Memory B cell (primary cell): ENCODE data around the gene ANKRD29.
A peak's percentile ranks its signal among the peaks of the same experiment; 100 is the strongest.
"Not testable (repeated sequence)": the region's sequence is repeated elsewhere in the genome, so short reads cannot be mapped to it uniquely, and the experiment has no call there.

ENCODE experiments used
- ATAC-seq: fragments of 150-1000 bp; cut with Tn5 transposase; 2 replicates; pipeline ENCODE4 v1.10.0; 2021; ENCODE audit warnings: low read depth, mild to moderate bottlenecking, moderate library complexity
- DNase-seq, 2 donors: peaks; one replicate each; pipeline ENCODE4 v3.0.0; 2022; ENCODE audit warnings: low spot score in 2 of 2
- H3K27ac Mint-ChIP-seq: one replicate; pipeline ENCODE4 v1.8.0; 2022; ENCODE audit warnings: mild to moderate bottlenecking, moderate library complexity, mixed read lengths
- H3K27me3 Mint-ChIP-seq: one replicate; pipeline ENCODE4 v1.8.0; 2022; ENCODE audit warnings: mixed read lengths
- H3K36me3 Mint-ChIP-seq: one replicate; pipeline ENCODE4 v1.8.0; 2022; ENCODE audit warnings: mild to moderate bottlenecking, mixed read lengths
- H3K4me1 Mint-ChIP-seq: one replicate; pipeline ENCODE4 v1.8.0; 2022; ENCODE audit warnings: mixed read lengths
- H3K4me3 Mint-ChIP-seq: one replicate; pipeline ENCODE4 v1.8.0; 2022; ENCODE audit warnings: mild to moderate bottlenecking, moderate library complexity, mixed read lengths
- H3K9me3 Mint-ChIP-seq: one replicate; pipeline ENCODE4 v1.8.0; 2022; ENCODE audit warnings: mixed read lengths

ANKRD29 gene

GRCh38 chr18:23627321-23627720 is 35.4 kb downstream of the ANKRD29 start:
- Mint-ChIP-seq H3K27me3 (no peaks in the 10 kb centered on the region), H3K36me3 (no peaks in the 10 kb centered on the region), H3K4me1 (no peaks in the 10 kb centered on the region), H3K27ac (no peak overlapping the region), H3K9me3 (no peaks in the 10 kb centered on the region), H3K4me3 (no peak overlapping the region)
- ATAC-seq (no peak), DNase-seq (no peak)

GRCh38 chr18:23626451-23627279 is 36.0 kb downstream of the ANKRD29 start:
- Mint-ChIP-seq H3K4me3 (no peak overlapping the region), H3K4me1 (peaks cover 4% of the 10 kb centered on the region), H3K36me3 (no peaks in the 10 kb centered on the region), H3K9me3 (no peaks in the 10 kb centered on the region), H3K27ac (no peak overlapping the region), H3K27me3 (peaks cover 4% of the 10 kb centered on the region)
- ATAC-seq (no peak), DNase-seq (no peak)

- Mint-ChIP-seq H3K27me3 (peaks cover 24% of the 10 kb centered on the region), H3K4me3 (no peak overlapping the region), H3K9me3 (no peaks in the 10 kb centered on the region), H3K4me1 (peaks cover 12% of the 10 kb centered on the region), H3K36me3 (no peaks in the 10 kb centered on the region), H3K27ac (no peak overlapping the region)
- DNase-seq, result no peak
- ATAC-seq, result no peak
These were observed 39.7 kb downstream of the ANKRD29 start for GRCh38 chr18:23623040-23623439.

GRCh38 chr18:23619388-23619881 is 43.3 kb downstream of the ANKRD29 start:
- peak; percentile 47 for ATAC-seq
- no peak for DNase-seq
- peak overlapping the region; percentile 71 for H3K4me3 Mint-ChIP-seq
- no peak overlapping the region for H3K27ac Mint-ChIP-seq
- H3K36me3 Mint-ChIP-seq, result no peaks in the 10 kb centered on the region
- peaks cover 14% of the 10 kb centered on the region for H3K4me1 Mint-ChIP-seq
- H3K9me3 Mint-ChIP-seq, result no peaks in the 10 kb centered on the region
- peaks cover 26% of the 10 kb centered on the region for H3K27me3 Mint-ChIP-seq

GRCh38 chr18:23618862-23619387 is 43.8 kb downstream of the ANKRD29 start:
- peaks cover 26% of the 10 kb centered on the region for H3K27me3 Mint-ChIP-seq
- peaks cover 14% of the 10 kb centered on the region for H3K4me1 Mint-ChIP-seq
- no peak overlapping the region for H3K27ac Mint-ChIP-seq
- peak overlapping the region; percentile 71 for H3K4me3 Mint-ChIP-seq
- H3K9me3 Mint-ChIP-seq, result no peaks in the 10 kb centered on the region
- DNase-seq (no peak), ATAC-seq (peak; percentile 7)
- no peaks in the 10 kb centered on the region for H3K36me3 Mint-ChIP-seq

- peaks cover 28% of the 10 kb centered on the region for H3K27me3 Mint-ChIP-seq
- no peaks in the 10 kb centered on the region for H3K9me3 Mint-ChIP-seq
- no peak for DNase-seq
- H3K4me3 Mint-ChIP-seq, result no peak overlapping the region
- H3K4me1 Mint-ChIP-seq, result peaks cover 14% of the 10 kb centered on the region
- no peaks in the 10 kb centered on the region for H3K36me3 Mint-ChIP-seq
- ATAC-seq, result peak; percentile 40
- H3K27ac Mint-ChIP-seq, result no peak overlapping the region
These were observed 45.2 kb downstream of the ANKRD29 start for GRCh38 chr18:23617412-23618014.

GRCh38 chr18:23616258-23616657 is 46.5 kb downstream of the ANKRD29 start:
- H3K27me3 Mint-ChIP-seq, result peaks cover 23% of the 10 kb centered on the region
- no peak overlapping the region for H3K4me3 Mint-ChIP-seq

GRCh38 chr18:23614891-23615290 is 47.8 kb downstream of the ANKRD29 start:
- Mint-ChIP-seq H3K36me3 (no peaks in the 10 kb centered on the region), H3K9me3 (no peaks in the 10 kb centered on the region), H3K4me1 (peaks cover 10% of the 10 kb centered on the region), H3K27ac (no peak overlapping the region), H3K27me3 (peaks cover 11% of the 10 kb centered on the region), H3K4me3 (no peak overlapping the region)
- ATAC-seq, result no peak
- no peak for DNase-seq

More at GRCh38 chr18:23616258-23616657, 46.5 kb downstream of the ANKRD29 start:
- no peak for ATAC-seq
- no peak overlapping the region for H3K27ac Mint-ChIP-seq
- no peaks in the 10 kb centered on the region for H3K9me3 Mint-ChIP-seq
- H3K4me1 Mint-ChIP-seq, result peaks cover 10% of the 10 kb centered on the region
- no peaks in the 10 kb centered on the region for H3K36me3 Mint-ChIP-seq
- no peak for DNase-seq

GRCh38 chr18:23614413-23614812 is 48.3 kb downstream of the ANKRD29 start:
- no peak for DNase-seq
- no peaks in the 10 kb centered on the region for H3K9me3 Mint-ChIP-seq
- H3K27ac Mint-ChIP-seq, result no peak overlapping the region
- peaks cover 8% of the 10 kb centered on the region for H3K4me1 Mint-ChIP-seq
- ATAC-seq, result no peak
- H3K27me3 Mint-ChIP-seq, result peaks cover 9% of the 10 kb centered on the region
- no peaks in the 10 kb centered on the region for H3K36me3 Mint-ChIP-seq
- no peak overlapping the region for H3K4me3 Mint-ChIP-seq

GRCh38 chr18:23613091-23613475 is 49.6 kb downstream of the ANKRD29 start:
- not testable (repeated sequence) for H3K4me3 Mint-ChIP-seq, H3K36me3 Mint-ChIP-seq, H3K4me1 Mint-ChIP-seq, ATAC-seq, H3K27me3 Mint-ChIP-seq, H3K9me3 Mint-ChIP-seq, DNase-seq, H3K27ac Mint-ChIP-seq

- no peak overlapping the region for H3K4me3 Mint-ChIP-seq
- H3K4me1 Mint-ChIP-seq, result no peaks in the 10 kb centered on the region
- no peak for ATAC-seq
- H3K9me3 Mint-ChIP-seq, result no peaks in the 10 kb centered on the region
- peaks cover 1% of the 10 kb centered on the region for H3K27me3 Mint-ChIP-seq
- no peak overlapping the region for H3K27ac Mint-ChIP-seq
- DNase-seq, result no peak
- H3K36me3 Mint-ChIP-seq, result no peaks in the 10 kb centered on the region
These were observed 50.1 kb downstream of the ANKRD29 start for GRCh38 chr18:23612434-23613090.

- no peak for DNase-seq
These were observed 53.2 kb downstream of the ANKRD29 start for GRCh38 chr18:23609390-23610023.

GRCh38 chr18:23608211-23608610 is 54.5 kb downstream of the ANKRD29 start:
- Mint-ChIP-seq H3K4me1 (no peaks in the 10 kb centered on the region), H3K27me3 (peaks cover 4% of the 10 kb centered on the region), H3K4me3 (no peak overlapping the region), H3K36me3 (no peaks in the 10 kb centered on the region), H3K27ac (no peak overlapping the region), H3K9me3 (no peaks in the 10 kb centered on the region)
- ATAC-seq (no peak), DNase-seq (no peak)

More at GRCh38 chr18:23609390-23610023, 53.2 kb downstream of the ANKRD29 start:
- H3K27ac Mint-ChIP-seq, result no peak overlapping the region
- H3K27me3 Mint-ChIP-seq, result peaks cover 4% of the 10 kb centered on the region
- H3K4me3 Mint-ChIP-seq, result no peak overlapping the region
- ATAC-seq, result no peak
- no peaks in the 10 kb centered on the region for H3K9me3 Mint-ChIP-seq
- no peaks in the 10 kb centered on the region for H3K36me3 Mint-ChIP-seq
- no peaks in the 10 kb centered on the region for H3K4me1 Mint-ChIP-seq
